GM21367 (cell line): ENCODE measurements around the gene UCHL1.
"Not testable (repeated sequence)": the region's sequence is repeated elsewhere in the genome, so short reads cannot be mapped to it uniquely, and the experiment has no call there.

Source experiments
- ATAC-seq: cut with Tn5 transposase; IDR thresholded peaks from one replicate; pipeline ENCODE4 v1.9.1; 2021; ENCODE audit not compliant: unreplicated experiment

Gene UCHL1

GRCh38 chr4:41236032-41236431, 20.7 kb upstream of the UCHL1 start:
- ATAC-seq, result no peak

- no peak for ATAC-seq
Observed at GRCh38 chr4:41236508-41236907, 20.2 kb upstream of the UCHL1 start.

- ATAC-seq, result no peak
Observed at GRCh38 chr4:41241919-41242318, 14.8 kb upstream of the UCHL1 start.

- ATAC-seq, result no peak
Observed at GRCh38 chr4:41245983-41246382, 10.7 kb upstream of the UCHL1 start.

GRCh38 chr4:41256131-41256739, 493 bp upstream of the UCHL1 start:
- ATAC-seq, result no peak

GRCh38 chr4:41257257-41257901, 651 bp downstream of the UCHL1 start:
- ATAC-seq, result peak; percentile 81

- ATAC-seq, result no peak
Observed at GRCh38 chr4:41257906-41258305, 1.2 kb downstream of the UCHL1 start.

- ATAC-seq, result no peak
Observed at GRCh38 chr4:41258783-41259182, 2.1 kb downstream of the UCHL1 start.

GRCh38 chr4:41260116-41260733, 3.5 kb downstream of the UCHL1 start:
- no peak for ATAC-seq

GRCh38 chr4:41262198-41262597, 5.5 kb downstream of the UCHL1 start:
- no peak for ATAC-seq

- ATAC-seq, result no peak
Observed at GRCh38 chr4:41264212-41264611, 7.5 kb downstream of the UCHL1 start.

GRCh38 chr4:41267997-41268396, 11.3 kb downstream of the UCHL1 start:
- no peak for ATAC-seq

GRCh38 chr4:41268721-41269517, 12.2 kb downstream of the UCHL1 start:
- no peak for ATAC-seq

GRCh38 chr4:41269682-41270081, 13.0 kb downstream of the UCHL1 start:
- no peak for ATAC-seq

GRCh38 chr4:41275931-41276330, 19.2 kb downstream of the UCHL1 start:
- not testable (repeated sequence) for ATAC-seq

GRCh38 chr4:41280010-41280409, 23.3 kb downstream of the UCHL1 start:
- no peak for ATAC-seq

GRCh38 chr4:41281038-41281634, 24.4 kb downstream of the UCHL1 start:
- peak; percentile 98 for ATAC-seq

- ATAC-seq, result no peak
Observed at GRCh38 chr4:41282366-41282765, 25.6 kb downstream of the UCHL1 start.

- ATAC-seq, result no peak
Observed at GRCh38 chr4:41285202-41285863, 28.6 kb downstream of the UCHL1 start.

- ATAC-seq, result no peak
Observed at GRCh38 chr4:41285864-41286235, 29.1 kb downstream of the UCHL1 start.

GRCh38 chr4:41287005-41287404, 30.3 kb downstream of the UCHL1 start:
- ATAC-seq, result no peak
